GM21360 (cell line): ENCODE measurements around the gene NPPA.

Experiments used
- ATAC-seq: cut with Tn5 transposase; IDR thresholded peaks from one replicate; pipeline ENCODE4 v1.9.1; 2021; ENCODE audit warnings: mild to moderate bottlenecking, moderate library complexity; ENCODE audit not compliant: unreplicated experiment

NPPA gene

DNA sequence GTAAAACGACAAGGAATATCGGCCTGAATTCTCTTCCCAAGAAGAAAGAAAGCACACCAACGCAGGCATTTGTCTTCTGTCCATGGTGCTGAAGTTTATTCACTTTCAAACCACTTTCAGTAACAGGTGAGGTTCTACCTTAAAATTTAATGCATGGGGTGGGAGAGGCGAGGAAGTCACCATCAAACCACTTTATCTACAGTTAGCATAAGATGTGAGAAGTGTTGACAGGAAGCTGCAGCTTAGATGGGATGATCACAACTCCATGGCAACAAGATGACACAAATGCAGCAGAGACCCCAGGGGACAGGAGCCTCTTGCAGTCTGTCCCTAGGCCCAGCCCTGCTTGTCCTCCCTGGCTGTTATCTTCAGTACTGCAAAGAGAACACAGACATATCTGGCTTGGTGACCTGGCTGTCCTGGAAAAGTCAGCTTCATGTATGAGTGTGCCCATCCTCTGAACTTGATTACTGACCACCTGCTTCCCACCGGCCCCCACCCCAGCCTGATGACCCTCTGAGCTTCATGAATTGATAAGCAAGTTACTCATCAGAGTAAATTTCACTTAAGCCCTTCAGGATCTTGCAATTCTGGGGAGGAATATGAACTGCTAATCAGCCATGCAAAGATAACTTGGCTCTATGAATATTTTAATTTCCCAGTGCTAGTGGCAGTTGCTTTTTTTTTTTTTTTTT, 1.8 kb downstream of the NPPA start:
- no peak for ATAC-seq

- ATAC-seq, result no peak
Observed at GRCh38 chr1:11842154-11843041, 5.2 kb downstream of the NPPA start.

- no peak for ATAC-seq
Observed at GRCh38 chr1:11841245-11842153, 6.1 kb downstream of the NPPA start.

- no peak for ATAC-seq
Observed at GRCh38 chr1:11839727-11840705, 7.6 kb downstream of the NPPA start.

DNA sequence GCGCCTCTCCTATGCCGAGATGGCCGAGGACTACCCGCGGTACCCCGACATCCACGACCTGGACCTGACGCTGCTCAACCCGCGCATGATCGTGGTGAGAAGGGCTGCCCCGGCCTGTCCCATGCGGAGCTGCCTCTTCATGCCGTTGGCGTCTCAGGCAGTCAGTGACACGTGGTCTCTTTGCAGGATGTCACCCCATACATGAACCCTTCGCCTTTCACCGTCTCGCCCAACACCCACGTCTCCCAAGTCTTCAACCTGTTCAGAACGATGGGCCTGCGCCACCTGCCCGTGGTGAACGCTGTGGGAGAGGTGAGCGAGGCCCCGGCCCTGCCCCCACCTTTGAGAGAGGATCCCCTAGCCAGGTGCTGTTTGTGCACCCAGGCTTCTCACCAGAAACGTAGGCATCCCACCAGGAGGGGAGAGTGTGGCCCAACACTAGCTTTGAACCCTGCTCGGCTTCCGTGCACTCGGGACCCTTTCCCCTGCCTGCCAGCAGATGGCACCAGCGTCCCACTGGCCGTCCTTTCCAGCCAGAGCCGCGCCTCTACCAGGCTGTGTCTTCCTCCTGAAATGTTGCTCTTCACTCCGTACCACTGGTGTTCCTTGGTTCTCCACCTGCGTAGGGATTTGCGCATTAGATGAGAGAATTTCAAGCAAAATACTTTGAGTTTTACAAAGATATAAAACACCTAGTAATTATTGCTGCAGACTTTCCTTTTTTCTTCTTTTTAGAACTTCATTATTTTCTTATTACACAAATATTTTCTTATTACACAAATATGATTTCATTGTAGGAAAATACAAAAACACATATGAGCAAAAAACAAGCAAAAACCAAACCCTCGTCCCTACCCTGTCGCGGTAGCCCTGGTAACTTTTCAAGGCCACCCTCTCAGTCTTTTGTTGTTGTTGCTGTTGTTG, 9.0 kb downstream of the NPPA start:
- no peak for ATAC-seq

- ATAC-seq, result no peak
Observed at GRCh38 chr1:11837767-11838348, 9.7 kb downstream of the NPPA start.

GRCh38 chr1:11836955-11837766, 10.4 kb downstream of the NPPA start:
- no peak for ATAC-seq

DNA sequence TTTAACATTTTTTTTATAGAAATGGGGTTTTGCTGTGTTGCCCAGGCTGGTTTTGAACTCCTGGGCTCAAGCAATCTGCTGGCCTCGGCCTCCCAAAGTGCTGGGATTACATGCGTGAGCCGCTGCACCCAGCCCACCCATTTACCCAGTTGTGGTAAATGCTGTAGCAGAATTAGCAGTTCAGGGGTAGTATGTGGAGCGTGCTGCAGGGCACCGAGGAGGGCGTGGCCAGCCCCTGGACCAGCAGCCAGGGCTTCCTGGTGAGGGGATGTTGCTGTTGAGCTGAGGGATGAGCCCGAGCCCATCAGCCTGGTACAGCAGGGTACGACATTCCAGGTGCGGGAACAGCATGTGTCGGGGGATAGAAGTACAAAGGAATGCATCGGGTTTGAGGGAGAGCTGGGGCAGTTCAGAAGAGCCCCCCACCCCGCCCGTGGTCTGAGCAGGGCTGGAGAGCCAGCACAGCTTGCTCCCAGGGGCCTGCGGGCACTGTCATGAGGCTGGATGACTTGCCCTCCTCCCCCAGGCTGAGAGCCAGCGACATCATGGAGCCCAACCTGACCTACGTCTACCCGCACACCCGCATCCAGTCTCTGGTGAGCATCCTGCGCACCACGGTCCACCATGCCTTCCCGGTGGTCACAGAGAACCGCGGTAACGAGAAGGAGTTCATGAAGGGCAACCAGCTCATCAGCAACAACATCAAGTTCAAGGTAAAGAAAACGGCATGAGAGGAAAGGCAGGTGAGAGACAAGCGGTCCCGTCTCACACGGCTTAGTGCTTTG, 11.9 kb downstream of the NPPA start:
- ATAC-seq, result no peak

DNA sequence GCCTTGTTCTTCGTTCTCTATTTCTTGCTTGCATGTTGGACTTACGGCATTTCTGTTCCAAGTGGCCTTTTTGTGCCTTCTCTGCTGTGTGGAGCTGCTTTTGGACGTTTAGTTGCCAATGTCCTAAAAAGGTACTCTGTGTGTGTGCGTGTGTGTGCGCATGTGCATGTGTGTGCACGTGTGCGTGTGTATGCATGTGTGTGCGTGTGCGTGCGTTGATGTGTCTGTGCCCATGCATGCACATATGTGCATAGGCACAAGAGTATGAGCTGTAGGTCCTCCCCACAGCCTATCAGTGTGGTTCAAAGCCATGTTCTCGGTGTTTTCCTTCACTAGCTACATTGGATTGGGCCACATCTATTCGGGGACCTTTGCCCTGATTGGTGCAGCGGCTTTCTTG, 13.7 kb downstream of the NPPA start:
- ATAC-seq, result no peak

DNA sequence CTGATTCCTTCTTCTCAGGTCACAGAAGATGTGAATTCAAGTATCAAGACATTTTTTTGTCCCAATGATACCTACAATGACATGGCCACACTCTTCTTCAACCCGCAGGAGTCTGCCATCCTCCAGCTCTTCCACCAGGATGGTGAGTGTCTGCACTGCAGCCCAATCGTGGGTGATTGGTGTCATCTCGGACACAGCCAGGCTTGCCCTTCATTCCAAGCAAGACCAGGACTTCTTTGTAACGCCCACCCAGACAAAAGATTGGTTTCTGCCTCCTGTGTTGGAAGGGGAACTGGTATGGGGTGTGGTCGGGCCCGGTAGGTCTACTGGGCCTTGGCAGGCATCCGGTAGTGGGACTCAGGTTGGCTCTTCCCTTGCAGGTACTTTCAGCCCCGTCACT, 14.1 kb downstream of the NPPA start:
- no peak for ATAC-seq

DNA sequence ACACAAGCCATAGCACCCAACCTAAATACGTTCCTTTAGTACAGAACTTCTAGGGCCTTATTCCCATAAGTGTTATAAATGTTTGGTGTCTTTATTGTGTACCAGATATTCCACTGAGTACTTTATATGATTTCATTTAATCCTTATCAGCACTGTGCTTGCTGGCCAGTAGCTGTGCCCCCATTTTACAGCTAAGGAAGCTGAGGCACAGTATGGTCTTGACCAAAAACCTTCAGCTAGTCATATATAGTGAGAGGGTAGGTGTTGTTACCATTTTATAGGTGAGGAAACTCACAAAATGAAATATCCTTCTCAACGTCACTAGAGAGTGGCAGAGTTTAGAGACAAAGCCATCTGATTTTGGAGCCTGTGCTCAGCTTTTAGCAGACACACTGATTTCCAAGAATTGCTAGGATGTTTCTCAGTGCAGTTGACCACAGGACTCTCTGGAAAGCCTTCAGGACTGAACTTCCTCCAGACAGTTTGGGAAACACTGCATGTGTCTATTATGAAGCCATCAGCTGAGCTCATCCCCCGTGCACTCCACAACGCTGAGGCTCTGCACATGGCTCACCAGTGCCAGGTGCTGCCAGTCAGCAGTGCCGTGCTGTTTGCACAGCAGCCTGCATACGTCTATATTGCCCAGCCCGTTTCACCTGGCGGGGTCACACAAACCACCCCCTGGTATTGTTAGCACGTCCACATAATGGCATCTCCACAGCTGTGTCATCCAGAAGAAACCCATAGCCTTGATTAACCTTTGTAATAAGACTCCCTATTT, 15.4 kb downstream of the NPPA start:
- no peak for ATAC-seq

DNA sequence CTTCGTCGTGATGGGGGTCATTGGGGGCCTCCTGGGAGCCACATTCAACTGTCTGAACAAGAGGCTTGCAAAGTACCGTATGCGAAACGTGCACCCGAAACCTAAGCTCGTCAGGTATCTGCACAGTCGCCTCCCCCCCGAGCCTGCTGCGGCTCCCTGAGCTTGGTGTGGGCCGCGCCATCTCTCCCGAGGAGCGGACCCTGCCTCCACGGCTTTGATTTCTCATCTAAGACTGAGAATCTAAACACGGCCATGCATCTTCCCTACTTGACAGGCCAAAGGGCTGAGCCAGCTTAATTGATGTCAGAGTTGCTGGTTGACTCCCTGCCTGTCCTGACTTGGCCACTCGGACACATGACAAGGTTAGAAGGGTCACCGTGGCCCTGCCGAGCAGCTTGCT, 19.1 kb downstream of the NPPA start:
- no peak for ATAC-seq

GRCh38 chr1:11826946-11827345, 20.6 kb downstream of the NPPA start:
- no peak for ATAC-seq

- ATAC-seq, result no peak
Observed at GRCh38 chr1:11825131-11825530, 22.5 kb downstream of the NPPA start.

GRCh38 chr1:11823366-11824137, 24.0 kb downstream of the NPPA start:
- ATAC-seq, result no peak

DNA sequence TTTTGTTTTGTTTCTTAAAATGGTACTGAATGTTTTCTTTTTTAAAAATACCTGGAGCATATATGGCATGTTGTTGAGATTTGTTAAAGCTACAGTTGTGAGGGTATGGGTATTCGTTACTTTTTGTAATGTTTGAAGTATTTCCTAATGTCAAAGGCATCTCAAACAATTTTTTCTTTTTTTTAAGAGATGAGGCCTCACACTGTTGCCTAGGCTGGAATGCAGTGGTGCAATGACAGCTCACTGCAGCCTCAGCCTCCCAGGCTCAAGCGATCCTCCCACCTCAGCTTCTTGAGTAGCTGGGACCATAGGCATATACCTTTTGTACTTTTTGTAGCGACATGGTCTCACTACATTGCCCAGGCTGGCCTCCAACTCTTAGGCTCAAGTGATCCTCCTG, 25.5 kb downstream of the NPPA start:
- no peak for ATAC-seq
